Measurements from ENCODE around the gene SLC22A17.

GRCh38 chr14:23322568-23323517, 29.8 kb downstream of the SLC22A17 start:
- TF ChIP-seq EZH2phosphoT487 (IDR thresholded peaks at IDR 0.05) = no peak
- TF ChIP-seq CTCF (IDR thresholded peaks at IDR 0.05) = no peak
- TF ChIP-seq EZH2 (IDR thresholded peaks at IDR 0.05) = no peak
